Urothelium cell line (cell line): ENCODE data around the gene FALEC.
A peak's percentile ranks its signal among the peaks of the same experiment; 100 is the strongest.

ENCODE experiments used
- DNase-seq: peaks from one replicate; pipeline ENCODE4 v3.0.0; 2011; ENCODE audit warnings: low spot score, mixed read lengths
- FAIRE-seq: peaks from 2 replicates; lab custom pipeline; 2011; peaks lifted over from hg19 to GRCh38; lab: Jason Lieb, UNC

The FALEC gene

DNA sequence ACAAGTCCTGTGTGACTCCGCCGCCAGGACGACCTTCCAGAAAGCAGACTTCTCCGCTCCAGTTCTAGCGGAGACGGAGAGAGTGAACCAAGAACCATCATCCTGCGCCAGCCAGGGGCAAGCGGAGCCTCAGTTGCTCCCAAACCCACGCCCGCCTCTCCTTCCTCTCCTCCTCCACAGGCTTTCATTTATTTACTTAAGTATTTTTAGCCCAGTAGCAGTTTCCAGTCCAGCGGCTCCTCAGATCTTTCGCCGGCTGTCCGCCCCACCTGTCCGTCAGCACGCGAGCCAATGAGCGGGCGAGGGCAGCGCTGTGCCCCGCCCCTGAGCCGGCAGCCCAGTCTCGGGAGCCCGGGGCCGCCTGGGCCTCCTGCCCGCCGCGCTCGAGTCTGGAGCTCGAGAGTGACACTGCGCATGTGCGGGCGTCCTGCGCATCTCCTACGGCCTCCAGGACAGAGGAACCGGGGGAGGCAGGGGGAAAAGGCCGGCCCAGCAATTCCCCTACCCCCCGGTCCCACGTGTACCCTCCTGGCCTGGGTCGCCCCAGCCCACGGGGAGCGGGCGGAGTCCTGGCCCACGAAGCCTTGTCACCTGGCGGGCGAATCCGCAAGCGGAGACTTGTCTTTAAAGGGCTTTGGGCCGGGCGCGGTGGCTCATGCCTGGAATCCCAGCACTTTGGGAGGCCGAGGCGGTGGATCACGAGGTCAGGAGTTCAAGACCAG, at the start of gene FALEC:
Gene FALEC (plus strand): TSS at position 425 of the 722 bp plus-strand sequence.
- peak; percentile 80 for FAIRE-seq

DNA sequence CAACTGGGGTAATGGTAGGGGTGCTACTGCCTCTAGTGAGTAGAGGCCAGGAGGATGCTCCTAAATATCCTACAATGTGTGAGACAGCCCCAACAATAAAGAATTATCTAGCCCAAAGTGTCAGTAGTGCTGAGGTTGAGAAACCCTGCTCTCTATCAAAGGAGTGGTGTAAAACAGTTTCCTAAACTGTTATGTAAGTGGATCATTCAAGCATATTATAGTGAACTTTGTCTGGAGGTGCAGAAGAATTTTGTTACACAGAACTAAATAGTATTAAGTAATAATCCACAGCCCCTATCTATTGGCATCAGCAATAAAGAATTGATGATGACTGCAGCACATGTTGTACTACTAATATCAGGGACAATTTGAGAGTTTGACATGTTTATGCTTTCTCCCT, 48.6 kb upstream of the FALEC start:
- FAIRE-seq (no peak), DNase-seq (no peak)

More for the DNA sequence above, at the start of gene FALEC:
- DNase-seq: peak; percentile 99

DNA sequence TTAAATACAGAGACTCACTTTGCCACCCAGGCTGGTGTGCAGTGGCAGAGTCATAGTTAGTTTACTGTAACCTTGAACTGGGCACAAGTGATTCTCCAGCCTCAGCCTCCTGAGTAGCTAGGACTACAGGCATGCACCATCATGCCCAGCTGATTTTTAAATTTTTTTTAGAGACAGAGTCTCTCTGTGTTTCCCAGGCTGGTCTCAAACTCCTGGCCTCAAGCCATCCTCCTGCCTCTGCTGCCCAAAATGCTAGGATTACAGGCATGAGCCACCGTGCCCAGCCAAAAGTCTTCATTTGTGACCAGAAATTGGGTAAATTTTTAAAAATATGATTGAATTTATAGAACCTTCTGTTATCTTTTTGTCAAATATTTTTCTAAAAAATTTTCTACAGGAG, 46.3 kb upstream of the FALEC start:
- no peak for FAIRE-seq
- DNase-seq: no peak

DNA sequence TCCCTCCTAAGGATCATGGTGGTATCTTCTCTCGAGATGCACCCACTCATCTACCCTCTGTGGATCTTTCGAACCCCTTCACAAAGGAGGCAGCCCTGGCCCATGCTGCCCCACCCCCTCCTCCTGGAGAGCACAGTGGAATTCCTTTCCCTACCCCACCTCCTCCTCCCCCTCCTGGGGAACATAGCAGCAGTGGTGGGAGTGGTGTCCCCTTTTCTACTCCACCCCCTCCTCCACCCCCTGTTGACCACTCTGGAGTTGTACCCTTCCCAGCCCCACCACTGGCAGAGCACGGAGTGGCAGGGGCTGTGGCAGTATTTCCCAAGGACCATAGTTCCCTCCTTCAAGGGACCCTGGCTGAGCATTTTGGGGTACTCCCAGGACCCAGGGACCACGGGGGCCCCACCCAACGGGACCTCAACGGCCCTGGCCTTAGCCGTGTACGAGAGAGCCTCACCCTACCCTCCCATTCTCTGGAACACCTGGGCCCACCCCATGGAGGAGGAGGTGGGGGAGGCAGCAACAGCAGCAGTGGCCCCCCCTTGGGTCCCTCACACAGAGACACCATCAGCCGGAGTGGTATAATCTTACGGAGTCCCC, 42.9 kb upstream of the FALEC start:
- DNase-seq (no peak), FAIRE-seq (no peak)

DNA sequence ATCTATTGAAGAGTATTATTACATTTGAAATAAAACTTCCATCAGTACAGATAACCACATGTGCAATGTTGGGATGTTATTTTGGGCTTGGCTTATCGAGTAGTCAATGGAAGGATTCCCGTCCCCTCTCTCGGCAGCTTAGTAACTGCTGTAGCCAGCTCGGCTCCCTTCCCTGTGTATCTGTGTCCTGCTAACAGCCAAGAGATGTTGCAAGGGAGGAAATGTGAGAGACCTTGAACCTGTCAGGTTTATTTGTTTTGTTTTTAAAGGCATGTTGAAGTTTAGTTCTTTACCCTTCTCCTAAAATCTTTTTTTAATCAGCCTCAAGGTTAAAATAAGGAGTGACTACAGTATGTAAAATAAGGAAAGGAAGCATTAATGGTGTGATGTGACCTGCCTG, 41.9 kb upstream of the FALEC start:
- FAIRE-seq: no peak
- no peak for DNase-seq

- FAIRE-seq (no peak), DNase-seq (no peak)
These were observed 40.7 kb upstream of the FALEC start for GRCh38 chr1:150474869-150475268.

- DNase-seq: no peak
These were observed 38.8 kb upstream of the FALEC start for GRCh38 chr1:150476754-150477153.

DNA sequence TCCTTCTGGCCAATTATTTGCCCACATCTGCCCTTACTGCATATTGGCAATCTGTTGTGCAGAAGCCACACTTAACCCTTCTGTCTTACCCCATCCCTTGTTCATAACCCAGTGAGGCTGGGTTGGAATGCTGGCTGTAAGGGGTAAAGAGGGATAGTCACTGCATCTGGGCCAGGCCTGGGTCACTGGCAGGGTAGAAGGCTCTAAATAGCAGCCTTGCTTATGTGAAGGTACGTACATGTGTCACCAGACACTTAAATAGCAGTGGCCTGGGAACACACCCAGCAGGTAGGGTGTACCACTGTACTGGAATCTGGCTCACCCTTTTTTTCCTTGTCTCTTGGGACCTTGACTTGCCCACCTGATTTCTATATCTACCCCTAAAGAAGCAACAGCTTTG, 38.2 kb upstream of the FALEC start:
- FAIRE-seq (no peak), DNase-seq (no peak)

More at GRCh38 chr1:150476754-150477153, 38.8 kb upstream of the FALEC start:
- no peak for FAIRE-seq

GRCh38 chr1:150477733-150478132, 37.8 kb upstream of the FALEC start:
- DNase-seq: no peak
- FAIRE-seq: no peak

DNA sequence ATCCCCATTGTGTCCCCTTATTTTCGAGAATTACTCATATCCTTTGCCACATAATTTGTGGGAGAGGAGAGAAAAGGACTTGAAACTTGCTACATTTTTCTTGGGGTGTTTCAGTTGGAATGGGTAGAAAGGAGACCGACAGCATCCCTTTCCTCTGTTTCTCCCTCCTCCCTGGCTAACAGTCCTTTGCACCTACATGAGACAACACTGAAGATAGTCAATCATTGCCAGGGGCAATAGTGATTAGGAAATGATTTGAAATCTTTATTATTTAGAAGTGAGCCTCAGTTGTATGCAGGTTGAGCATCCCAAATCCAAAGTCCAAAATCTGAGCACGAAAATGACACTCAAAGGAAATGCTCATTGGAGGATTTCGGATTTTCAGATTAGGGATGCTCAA, 36.2 kb upstream of the FALEC start:
- FAIRE-seq (no peak), DNase-seq (no peak)

GRCh38 chr1:150479927-150480352, 35.6 kb upstream of the FALEC start:
- no peak for FAIRE-seq
- no peak for DNase-seq

GRCh38 chr1:150484431-150484830, 31.1 kb upstream of the FALEC start:
- DNase-seq: no peak
- no peak for FAIRE-seq

- FAIRE-seq: no peak
- DNase-seq: no peak
These were observed 30.7 kb upstream of the FALEC start for GRCh38 chr1:150484861-150485260.

GRCh38 chr1:150486966-150487762, 28.4 kb upstream of the FALEC start, which contains the start of gene TARS2:
TSS of gene TARS2 (plus strand) at chr1:150487419. CDS start at chr1:150487451, 32 bp downstream.
- FAIRE-seq (peak; percentile 9), DNase-seq (peak; percentile 96)

GRCh38 chr1:150487763-150488115, 27.8 kb upstream of the FALEC start:
- DNase-seq (no peak), FAIRE-seq (no peak)

DNA sequence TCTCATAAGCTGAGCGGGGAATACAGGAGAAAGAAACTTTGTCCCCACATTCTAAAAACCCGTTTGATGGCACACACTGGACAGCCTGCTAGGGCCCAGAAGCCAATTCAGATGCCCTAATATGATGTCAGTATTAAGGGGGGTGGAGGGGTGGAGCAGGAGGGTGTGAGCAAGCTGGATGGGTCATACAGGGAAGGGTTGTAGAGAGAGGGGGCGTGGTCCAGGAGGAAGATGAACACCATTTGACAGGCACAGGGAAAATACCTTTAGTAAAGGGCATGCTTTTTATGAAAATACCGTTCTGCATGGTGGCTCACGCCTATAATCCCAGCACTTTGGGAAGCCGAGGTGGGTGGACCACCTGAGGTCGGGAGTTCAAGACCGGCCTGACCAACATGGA, 22.4 kb upstream of the FALEC start:
- no peak for FAIRE-seq
- no peak for DNase-seq

- FAIRE-seq (no peak), DNase-seq (no peak)
These were observed 17.2 kb upstream of the FALEC start for GRCh38 chr1:150498342-150498741.

DNA sequence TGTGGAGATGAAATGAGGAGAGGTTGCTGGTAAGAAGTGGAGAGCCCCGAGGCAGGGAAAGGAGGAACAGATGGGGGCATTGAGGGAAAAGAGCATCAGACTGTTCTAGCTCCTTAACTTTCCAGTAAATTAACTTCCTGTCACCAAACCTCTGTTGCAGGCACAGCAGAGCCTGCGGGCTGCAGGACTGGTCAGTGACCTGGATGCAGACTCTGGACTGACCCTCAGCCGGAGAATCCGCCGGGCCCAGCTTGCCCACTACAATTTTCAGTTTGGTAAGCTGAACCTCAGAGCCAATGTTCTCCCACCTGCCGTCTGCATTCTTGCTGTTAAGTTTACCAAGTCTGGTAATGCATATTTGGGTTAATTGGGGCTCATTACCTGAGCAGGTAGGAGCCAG, 10.1 kb upstream of the FALEC start:
- no peak for DNase-seq
- FAIRE-seq: no peak

DNA sequence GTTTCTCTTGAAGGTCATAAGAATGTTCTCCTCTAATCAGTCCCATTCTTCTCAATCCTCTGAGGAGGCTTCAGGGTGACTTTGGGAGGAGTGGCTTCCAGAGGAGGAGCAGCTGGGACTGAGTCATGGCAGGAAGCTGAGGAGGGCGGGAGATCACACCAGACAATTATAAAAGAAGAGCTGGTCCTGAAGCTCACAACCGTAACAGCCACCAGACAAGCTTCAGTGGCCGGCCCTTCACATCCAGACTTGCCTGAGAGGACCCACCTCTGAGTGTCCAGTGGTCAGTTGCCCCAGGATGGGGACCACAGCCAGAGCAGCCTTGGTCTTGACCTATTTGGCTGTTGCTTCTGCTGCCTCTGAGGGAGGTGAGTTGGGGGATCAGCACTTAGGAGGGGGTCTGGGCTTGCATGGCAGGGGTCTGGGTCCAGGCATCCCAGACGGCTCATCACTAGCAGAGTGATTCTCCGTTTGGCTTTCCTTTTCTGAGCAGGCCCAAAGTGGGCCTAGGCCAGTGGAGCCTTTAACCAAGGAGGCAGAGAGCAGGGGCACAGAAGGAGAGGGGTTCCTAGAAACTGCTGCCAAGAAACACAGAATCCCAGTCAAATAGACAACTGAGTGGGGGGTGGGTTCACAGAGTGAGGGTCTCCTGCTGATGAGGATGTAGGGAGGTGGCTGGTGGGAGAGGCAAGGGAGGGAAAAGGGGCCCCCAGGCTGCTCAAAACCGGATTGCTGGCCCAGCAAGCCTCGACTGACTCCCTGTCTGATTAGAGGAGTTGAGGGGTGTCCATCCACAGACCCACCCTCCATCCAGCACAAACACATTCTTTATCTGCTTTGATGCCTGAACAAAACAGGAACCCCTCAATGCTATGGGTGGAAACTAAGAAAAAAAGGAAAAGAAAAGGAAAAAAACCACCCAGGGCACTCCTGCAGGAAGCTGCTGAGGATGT, 7.4 kb upstream of the FALEC start, which contains the start of gene ECM1:
Gene ECM1 (plus strand): TSS at position 198 of the 953 bp plus-strand sequence. CDS start 101 bp downstream, at position 299.
- peak; percentile 85 for DNase-seq
- no peak for FAIRE-seq

- no peak for DNase-seq
- no peak for FAIRE-seq
These were observed 6.6 kb upstream of the FALEC start for GRCh38 chr1:150508982-150509381.
